IMR-90 (cell line): Measurements from ENCODE around the gene PNKP.

Experiments
- BHLHE40 ChIP-seq: fragments of 150-350 bp; IDR thresholded peaks from 2 replicates; pipeline ENCODE4 v1.6.1; 2016; ENCODE audit warnings: mild to moderate bottlenecking, low read depth, low read length
- CEBPB ChIP-seq: IDR thresholded peaks from 2 replicates; pipeline ENCODE4 v1.6.1; 2012; ENCODE audit warnings: low read depth, low read length, improper control_type of control experiment
- CHD1 ChIP-seq: IDR thresholded peaks from 2 replicates; pipeline ENCODE4 v1.6.1; 2012; ENCODE audit warnings: low read depth, low read length, improper control_type of control experiment
- ELK1 ChIP-seq: fragments of 150-350 bp; IDR thresholded peaks from 2 replicates; pipeline ENCODE4 v1.6.1; 2016; ENCODE audit warnings: low read depth, mild to moderate bottlenecking, low read length, moderate library complexity, borderline replicate concordance
- FOS ChIP-seq: fragments of 150-350 bp; IDR thresholded peaks from 2 replicates; pipeline ENCODE4 v1.6.1; 2016; ENCODE audit warnings: low read depth, low read length
- MAFK ChIP-seq: IDR thresholded peaks from 2 replicates; pipeline ENCODE4 v1.6.1; 2012; ENCODE audit warnings: low read depth, low read length, improper control_type of control experiment
- POLR2A ChIP-seq: IDR thresholded peaks from 2 replicates; pipeline ENCODE4 v1.6.1; 2012; ENCODE audit warnings: mild to moderate bottlenecking, low read depth, low read length
- RAD21 ChIP-seq: IDR thresholded peaks from 2 replicates; pipeline ENCODE4 v1.6.1; 2012; ENCODE audit warnings: low read length, improper control_type of control experiment
- RCOR1 ChIP-seq: IDR thresholded peaks from 2 replicates; pipeline ENCODE4 v1.6.1; 2012; ENCODE audit warnings: mild to moderate bottlenecking, low read length, improper control_type of control experiment; ENCODE audit not compliant: insufficient replicate concordance
- RFX5 ChIP-seq: IDR thresholded peaks from 2 replicates; pipeline ENCODE4 v1.8.0; 2012; ENCODE audit warnings: low read depth, mild to moderate bottlenecking, low read length, moderate library complexity
- USF2 ChIP-seq: fragments of 150-350 bp; IDR thresholded peaks from 2 replicates; pipeline ENCODE4 v1.6.1; 2017; ENCODE audit warnings: mild to moderate bottlenecking, antibody characterized with exemption, low read length, low read depth
- TF ChIP-seq, protein P1 (sequence below): conservative IDR thresholded peaks from 2 replicates; pipeline ENCODE4 v1.5.1; 2012; ENCODE audit warnings: mild to moderate bottlenecking, low read depth, low read length, improper control_type of control experiment

- TF ChIP-seq, protein P1, sequence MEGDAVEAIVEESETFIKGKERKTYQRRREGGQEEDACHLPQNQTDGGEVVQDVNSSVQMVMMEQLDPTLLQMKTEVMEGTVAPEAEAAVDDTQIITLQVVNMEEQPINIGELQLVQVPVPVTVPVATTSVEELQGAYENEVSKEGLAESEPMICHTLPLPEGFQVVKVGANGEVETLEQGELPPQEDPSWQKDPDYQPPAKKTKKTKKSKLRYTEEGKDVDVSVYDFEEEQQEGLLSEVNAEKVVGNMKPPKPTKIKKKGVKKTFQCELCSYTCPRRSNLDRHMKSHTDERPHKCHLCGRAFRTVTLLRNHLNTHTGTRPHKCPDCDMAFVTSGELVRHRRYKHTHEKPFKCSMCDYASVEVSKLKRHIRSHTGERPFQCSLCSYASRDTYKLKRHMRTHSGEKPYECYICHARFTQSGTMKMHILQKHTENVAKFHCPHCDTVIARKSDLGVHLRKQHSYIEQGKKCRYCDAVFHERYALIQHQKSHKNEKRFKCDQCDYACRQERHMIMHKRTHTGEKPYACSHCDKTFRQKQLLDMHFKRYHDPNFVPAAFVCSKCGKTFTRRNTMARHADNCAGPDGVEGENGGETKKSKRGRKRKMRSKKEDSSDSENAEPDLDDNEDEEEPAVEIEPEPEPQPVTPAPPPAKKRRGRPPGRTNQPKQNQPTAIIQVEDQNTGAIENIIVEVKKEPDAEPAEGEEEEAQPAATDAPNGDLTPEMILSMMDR: no peak
- TF ChIP-seq FOS: no peak
- no peak for TF ChIP-seq POLR2A
- TF ChIP-seq CHD1: no peak
- TF ChIP-seq BHLHE40: no peak
- TF ChIP-seq USF2: no peak
- TF ChIP-seq ELK1: no peak
- no peak for TF ChIP-seq RAD21
- TF ChIP-seq CEBPB: no peak
- no peak for TF ChIP-seq RCOR1
- no peak for TF ChIP-seq MAFK
- TF ChIP-seq RFX5: no peak
Measured at GRCh38 chr19:49854378-49855263, 12.8 kb downstream of the PNKP start.
